Upper lobe of left lung (tissue), 6 donors: ENCODE measurements around the gene PDE4D. TPM values are rescaled to one million over a fixed set of nuclear protein-coding genes. Genes with fewer than 3 reads are reported as not detected.
A peak's percentile ranks its signal among the peaks of the same experiment; 100 is the strongest.

Experiments used
- ATAC-seq, 2 donors: fragments of 200-7000 bp; cut with Tn5 transposase; one replicate each; pipeline ENCODE4 v1.9.1; 2022; ENCODE audit warnings: mild to moderate bottlenecking in 2 of 2, moderate library complexity in 2 of 2; ENCODE audit not compliant: low FRiP score in 2 of 2
- DNase-seq, 2 donors: peaks; one replicate each; pipeline ENCODE4 v3.0.0-alpha.2; 2019 to 2020
- H3K27ac ChIP-seq, 4 donors: fragments of 200-600 bp; sonication (generic); one replicate each; pipeline ENCODE4 v1.5.1; 2016 to 2019
- H3K27me3 ChIP-seq, 4 donors: fragments of 200-600 bp; sonication (generic); one replicate each; pipeline ENCODE4 v1.5.1; 2017 to 2019
- H3K36me3 ChIP-seq, 4 donors: fragments of 200-600 bp; sonication (generic); one replicate each; pipeline ENCODE4 v1.5.1; 2016 to 2019
- H3K4me1 ChIP-seq, 4 donors: fragments of 200-600 bp; sonication (generic); one replicate each; pipeline ENCODE4 v1.5.1; 2018 to 2019
- H3K4me3 ChIP-seq, 4 donors: fragments of 200-600 bp; sonication (generic); one replicate each; pipeline ENCODE4 v1.5.1; 2017 to 2019; ENCODE audit warnings: mild to moderate bottlenecking in 2 of 4, moderate library complexity in 1 of 4
- H3K9me3 ChIP-seq, 4 donors: fragments of 200-600 bp; sonication (generic); one replicate each; pipeline ENCODE4 v1.5.1; 2018 to 2019
- CTCF ChIP-seq, 6 experiments: fragments of 450-650 bp in 4 of 6; fragments of 200-600 bp in 2 of 6; sonication (generic) in 2 of 6; IDR thresholded peaks; one replicate each; pipeline ENCODE4 v1.5.1; 2016 to 2019; ENCODE audit warnings: antibody characterized with exemption in 6 of 6
- EP300 ChIP-seq, 4 donors: sonication (generic); formaldehyde crosslinking; IDR thresholded peaks; one replicate each; pipeline ENCODE4 v1.5.1; 2017; ENCODE audit warnings: antibody characterized with exemption in 4 of 4, control low read depth in 2 of 4
- POLR2A ChIP-seq, 4 donors: fragments of 450-650 bp; IDR thresholded peaks; one replicate each; pipeline ENCODE4 v1.5.1; 2016 to 2017; ENCODE audit warnings: antibody characterized with exemption in 4 of 4, mild to moderate bottlenecking in 2 of 4
- POLR2AphosphoS5 ChIP-seq, 2 donors: sonication (generic); formaldehyde crosslinking; IDR thresholded peaks; one replicate each; pipeline ENCODE4 v1.5.1; 2017; ENCODE audit warnings: antibody characterized with exemption in 2 of 2
- WGBS, 2 donors: methylation state at CpG; one replicate each; pipeline ENCODE4 v1.1.5; 2017 to 2018; 5-methylcytosine and 5-hydroxymethylcytosine counted together
- total RNA-seq, 6 donors: library from RNA; depleted of rRNA in 4 of 6; stranded (reverse); fragments of >200 nt in 4 of 6; gene quantifications; one replicate each; pipeline versions ENCODE4 v1.1.0 to v1.2.1, GENCODE V29; 2016 to 2021
- donor health status: DM: no; HTN: no; CAD: no; lungs with moderate emphysema.
- donor health status: DM: no; HTN: yes; CAD: no; lungs with severe emphysema.

PDE4D gene
- total RNA-seq, 6 donors from 2014 or later, result 50.4 to 188 (median 84.0) TPM

GRCh38 chr5:58988938-58989337, 904.6 kb downstream of the PDE4D start:
- no peak for DNase-seq
- Histone ChIP-seq H3K4me3 (no peak overlapping the region), H3K9me3 (no peaks in the 10 kb centered on the region), H3K4me1 (no peaks in the 10 kb centered on the region), H3K27me3 (no peaks in the 10 kb centered on the region), H3K27ac (no peak overlapping the region), H3K36me3 (peaks cover 2 to 49% (median 6%) of the 10 kb centered on the region in 4 donors)
- WGBS, 2 donors, result 98 to 99% methylated on average over 2 of the region's 2 CpGs
- TF ChIP-seq POLR2AphosphoS5 (IDR thresholded peaks at IDR 0.05), result no peak
- no peak for TF ChIP-seq CTCF (IDR thresholded peaks at IDR 0.05)
- TF ChIP-seq EP300 (IDR thresholded peaks at IDR 0.05), result no peak
- no peak for TF ChIP-seq POLR2A (IDR thresholded peaks at IDR 0.05)
- no peak for ATAC-seq

- no peak for DNase-seq
- no peak for ATAC-seq
- Histone ChIP-seq H3K36me3 (peaks cover 2 to 60% (median 9%) of the 10 kb centered on the region in 4 donors), H3K9me3 (no peaks in the 10 kb centered on the region), H3K4me1 (no peaks in the 10 kb centered on the region), H3K27ac (no peak overlapping the region), H3K4me3 (no peak overlapping the region), H3K27me3 (no peaks in the 10 kb centered on the region)
- TF ChIP-seq CTCF (IDR thresholded peaks at IDR 0.05) (no peak), POLR2AphosphoS5 (IDR thresholded peaks at IDR 0.05) (no peak), POLR2A (IDR thresholded peaks at IDR 0.05) (no peak), EP300 (IDR thresholded peaks at IDR 0.05) (no peak)
Measured at GRCh38 chr5:58987193-58987592, 906.3 kb downstream of the PDE4D start.

GRCh38 chr5:58986281-58986680, 907.2 kb downstream of the PDE4D start:
- no peak overlapping the region for H3K27ac ChIP-seq
- no peaks in the 10 kb centered on the region for H3K4me1 ChIP-seq
- H3K36me3 ChIP-seq, result peaks cover 2 to 60% (median 12%) of the 10 kb centered on the region in 4 donors
- WGBS, 2 donors, result 68 to 93% methylated on average over 2 to 8 of the region's 8 CpGs
- no peaks in the 10 kb centered on the region for H3K9me3 ChIP-seq
- TF ChIP-seq POLR2AphosphoS5 (IDR thresholded peaks at IDR 0.05), result no peak
- TF ChIP-seq EP300 (IDR thresholded peaks at IDR 0.05), result no peak
- TF ChIP-seq POLR2A (IDR thresholded peaks at IDR 0.05), result no peak
- no peak for TF ChIP-seq CTCF (IDR thresholded peaks at IDR 0.05)
- DNase-seq, result peak in 1 of 2 donors; percentile 4
- no peak overlapping the region for H3K4me3 ChIP-seq
- no peak for ATAC-seq
- H3K27me3 ChIP-seq, result no peaks in the 10 kb centered on the region

GRCh38 chr5:58985759-58986158, 907.8 kb downstream of the PDE4D start:
- no peak overlapping the region for H3K4me3 ChIP-seq
- peaks cover 2 to 56% (median 12%) of the 10 kb centered on the region in 4 donors for H3K36me3 ChIP-seq
- ATAC-seq (no peak), DNase-seq (no peak)
- H3K27ac ChIP-seq, result no peak overlapping the region
- TF ChIP-seq POLR2A (IDR thresholded peaks at IDR 0.05), result no peak
- no peak for TF ChIP-seq EP300 (IDR thresholded peaks at IDR 0.05)
- no peak for TF ChIP-seq CTCF (IDR thresholded peaks at IDR 0.05)
- no peak for TF ChIP-seq POLR2AphosphoS5 (IDR thresholded peaks at IDR 0.05)
- WGBS, 2 donors, result 69 to 72% methylated on average over 4 of the region's 4 CpGs
- H3K27me3 ChIP-seq, result no peaks in the 10 kb centered on the region
- H3K4me1 ChIP-seq, result no peaks in the 10 kb centered on the region
- H3K9me3 ChIP-seq, result no peaks in the 10 kb centered on the region

- TF ChIP-seq POLR2A (IDR thresholded peaks at IDR 0.05), result no peak
- no peak for TF ChIP-seq CTCF (IDR thresholded peaks at IDR 0.05)
- TF ChIP-seq EP300 (IDR thresholded peaks at IDR 0.05), result no peak
- TF ChIP-seq POLR2AphosphoS5 (IDR thresholded peaks at IDR 0.05), result no peak
- 84 to 91% methylated on average over 4 of the region's 4 CpGs for WGBS, 2 donors
- no peak overlapping the region for H3K4me3 ChIP-seq
- ATAC-seq (no peak), DNase-seq (no peak)
- no peaks in the 10 kb centered on the region for H3K9me3 ChIP-seq
- no peak overlapping the region for H3K27ac ChIP-seq
- no peaks in the 10 kb centered on the region for H3K27me3 ChIP-seq
- H3K36me3 ChIP-seq, result peaks cover 2 to 53% (median 12%) of the 10 kb centered on the region in 4 donors
- H3K4me1 ChIP-seq, result no peaks in the 10 kb centered on the region
Measured at GRCh38 chr5:58985311-58985710, 908.2 kb downstream of the PDE4D start.
